GM21576 (cell line): ENCODE results near the gene TERB2.
"Not testable (repeated sequence)": the region's sequence is repeated elsewhere in the genome, so short reads cannot be mapped to it uniquely, and the experiment has no call there.

Experiments
- ATAC-seq: cut with Tn5 transposase; IDR thresholded peaks from one replicate; pipeline ENCODE4 v1.9.1; 2021; ENCODE audit warnings: mild to moderate bottlenecking, moderate library complexity; ENCODE audit not compliant: unreplicated experiment

Gene TERB2

GRCh38 chr15:44956388-44956787 is at the start of gene TERB2:
TSS of gene TERB2 (plus strand) at chr15:44956687. CDS start at chr15:44956719, 32 bp downstream.
- ATAC-seq: no peak

DNA sequence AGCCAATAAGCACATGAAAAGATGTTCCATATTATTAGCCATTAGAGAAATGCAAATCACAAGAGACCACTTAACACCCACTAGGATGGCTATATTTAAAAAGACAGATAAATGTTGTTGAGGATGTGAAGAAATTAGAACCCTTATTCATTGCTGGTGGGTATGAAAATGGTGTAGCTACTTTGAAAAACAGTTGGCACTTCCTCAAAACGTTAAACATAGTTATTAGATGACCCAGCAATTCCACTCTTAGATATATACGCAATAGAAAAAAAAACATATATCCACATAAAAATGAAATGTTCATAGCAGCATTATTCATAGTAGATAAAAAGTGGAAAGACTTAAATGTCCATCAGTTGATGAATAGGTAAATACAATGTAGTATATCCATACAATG is 47.1 kb upstream of the TERB2 start:
- no peak for ATAC-seq

GRCh38 chr15:44910981-44911625 is 45.4 kb upstream of the TERB2 start:
- ATAC-seq: no peak

DNA sequence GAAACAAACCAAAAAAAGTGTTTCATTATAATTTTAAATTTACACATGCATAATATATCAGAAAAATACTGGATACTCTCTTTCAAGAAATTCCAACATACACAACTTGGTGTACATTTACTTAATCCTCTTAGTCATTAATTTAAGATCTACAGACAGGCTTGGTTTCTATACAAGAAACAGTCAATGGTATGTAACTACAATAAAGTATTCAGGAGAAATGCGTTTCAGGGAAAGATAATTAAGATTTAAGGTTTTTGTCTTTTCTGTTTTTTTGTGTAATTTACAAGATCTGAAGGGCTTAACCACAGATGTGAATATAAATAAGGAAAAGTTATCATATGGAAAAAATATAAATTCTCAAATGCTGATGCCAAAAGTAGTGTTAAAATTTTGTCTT is 44.3 kb upstream of the TERB2 start:
- ATAC-seq: not testable (repeated sequence)

DNA sequence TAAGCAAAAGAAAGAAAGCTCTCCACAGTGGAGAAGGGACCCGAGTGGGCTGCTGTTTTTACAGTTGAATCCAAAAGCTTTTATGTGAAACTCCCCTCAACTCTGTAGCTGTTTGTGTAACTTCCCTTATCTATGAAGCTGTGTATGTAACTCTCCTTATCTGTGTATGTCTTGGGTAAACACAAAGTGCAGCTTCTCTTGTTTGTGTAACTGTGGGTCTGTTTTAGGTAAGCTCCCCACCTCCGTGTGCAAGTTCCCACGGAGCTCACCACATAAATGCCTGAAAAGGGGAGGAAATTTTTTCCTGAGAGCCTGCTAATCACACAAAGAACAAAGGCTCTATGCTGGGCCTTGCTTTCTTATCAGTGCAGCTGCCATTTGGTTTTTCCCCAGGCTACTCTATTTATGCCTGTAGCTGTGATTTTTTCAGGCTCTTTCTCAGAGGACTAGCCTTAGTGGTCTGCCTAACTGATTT is 43.5 kb upstream of the TERB2 start:
- not testable (repeated sequence) for ATAC-seq

DNA sequence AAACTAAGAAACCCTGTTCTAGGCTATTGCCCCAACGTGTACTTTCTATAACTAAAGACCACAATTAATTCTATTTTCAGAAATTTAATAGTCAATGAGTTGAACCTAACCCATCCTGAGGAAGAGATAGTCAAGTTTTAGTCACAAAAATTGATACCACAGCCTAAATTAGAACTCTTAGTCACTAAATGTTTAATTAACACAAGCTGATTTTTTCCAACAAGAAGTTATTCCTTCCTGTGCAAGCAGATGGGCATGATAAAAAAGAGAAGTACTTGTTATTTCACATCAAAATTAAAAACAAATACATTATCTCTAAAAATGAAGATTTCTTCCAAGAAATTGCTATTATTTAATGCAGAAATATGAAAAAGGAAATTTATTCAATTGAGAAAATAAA is 38.4 kb upstream of the TERB2 start:
- ATAC-seq: no peak

GRCh38 chr15:44928658-44929057 is 27.8 kb upstream of the TERB2 start:
- not testable (repeated sequence) for ATAC-seq

- ATAC-seq: not testable (repeated sequence)
These were observed 26.2 kb upstream of the TERB2 start for GRCh38 chr15:44930283-44930682.

DNA sequence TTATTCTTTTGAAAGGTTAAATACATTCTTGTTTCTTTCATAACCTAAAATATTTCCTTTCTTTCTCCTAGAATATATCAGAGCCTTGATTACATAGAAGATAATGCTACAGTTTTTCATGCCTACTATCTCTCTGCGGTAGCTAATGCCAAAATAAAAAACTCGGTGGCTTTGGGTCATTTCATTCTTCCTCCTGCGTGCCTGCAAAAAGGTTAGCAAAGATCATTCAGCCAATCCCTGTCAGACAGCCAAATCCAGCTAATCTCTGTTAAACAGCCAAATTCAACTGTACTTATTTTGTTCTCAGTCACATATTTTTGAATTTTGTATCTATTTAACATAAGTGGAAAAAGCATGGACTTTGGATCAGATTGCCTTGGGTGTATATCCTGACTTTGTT is 1.8 kb downstream of the TERB2 start:
- ATAC-seq: not testable (repeated sequence)

DNA sequence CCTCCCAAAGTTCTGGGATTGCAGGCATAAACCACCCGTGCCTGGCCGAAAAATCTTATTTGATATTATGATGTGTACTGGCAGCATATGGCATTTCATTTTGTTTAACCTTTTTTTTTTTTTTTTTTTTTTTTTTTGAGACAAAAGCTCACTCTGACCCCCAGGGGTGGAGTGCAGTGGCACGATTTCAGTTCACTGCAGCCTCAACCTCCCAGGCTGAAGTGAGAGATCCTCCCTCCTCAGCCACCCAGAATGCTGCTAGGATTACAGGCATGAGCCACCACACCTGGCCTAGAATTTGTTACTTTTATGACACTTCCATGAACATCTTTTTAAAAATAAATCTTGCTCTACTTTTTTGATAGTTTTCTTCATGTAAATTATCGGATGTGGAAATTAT is 12.0 kb downstream of the TERB2 start:
- no peak for ATAC-seq

DNA sequence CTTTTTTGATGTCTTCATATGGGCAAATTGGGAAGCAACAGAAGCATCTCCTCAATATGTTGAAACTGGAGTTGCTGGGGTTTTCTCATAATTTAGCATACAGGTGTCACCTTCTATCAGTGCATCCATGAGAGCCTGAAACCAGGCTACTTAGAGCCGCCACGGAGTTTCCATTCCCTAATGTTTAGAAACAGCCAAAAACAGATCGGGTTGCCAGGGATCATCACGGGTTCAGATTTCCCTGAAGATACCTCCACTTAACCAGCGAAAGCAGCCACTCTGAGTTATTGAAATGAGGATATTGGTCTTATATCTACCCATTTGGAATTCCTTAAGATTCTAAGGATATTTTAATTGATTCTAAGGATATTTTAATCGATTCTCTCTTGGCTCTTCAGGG is 14.5 kb downstream of the TERB2 start:
- ATAC-seq: no peak

DNA sequence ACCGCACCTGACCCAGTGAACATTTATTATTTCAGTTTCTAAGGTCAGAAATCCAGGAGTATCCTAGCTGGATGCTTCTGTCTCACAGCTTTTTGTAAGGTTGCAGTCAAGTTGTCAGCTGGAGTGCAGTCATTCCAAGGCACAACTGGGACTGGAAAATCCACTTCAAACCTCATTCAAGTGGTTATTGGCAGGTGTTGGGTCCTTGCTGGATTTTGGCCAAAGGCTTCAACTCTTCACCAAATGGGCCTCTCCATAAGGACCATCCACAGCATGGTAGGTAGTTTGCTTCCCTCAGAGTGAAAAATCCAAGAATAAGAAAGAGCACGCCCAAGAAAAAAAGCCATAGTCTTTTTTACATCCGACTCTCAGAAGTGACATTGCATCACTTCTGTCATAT is 19.7 kb downstream of the TERB2 start:
- ATAC-seq: not testable (repeated sequence)

- ATAC-seq: not testable (repeated sequence)
These were observed 21.3 kb downstream of the TERB2 start for GRCh38 chr15:44977781-44978180.

- ATAC-seq: not testable (repeated sequence)
These were observed 23.3 kb downstream of the TERB2 start for GRCh38 chr15:44979617-44980339.

DNA sequence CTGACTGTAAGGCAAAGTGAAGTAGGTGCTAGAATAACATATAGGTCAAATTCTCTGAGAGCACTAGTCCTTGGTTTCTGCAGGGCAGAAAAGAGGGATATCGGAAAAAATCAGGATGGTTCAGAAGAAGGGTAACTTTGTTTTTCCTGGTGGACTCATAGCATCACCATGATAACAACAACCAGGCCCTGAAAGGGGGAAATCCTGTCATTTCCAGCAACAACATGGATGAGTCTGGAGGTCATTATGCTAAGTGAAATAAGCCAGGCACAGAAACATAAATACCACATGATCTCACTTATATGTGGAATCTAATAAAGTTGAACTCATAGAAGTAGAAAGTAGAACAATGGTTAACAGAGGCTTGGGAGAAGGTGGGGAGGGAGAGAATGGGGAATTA is 27.7 kb downstream of the TERB2 start:
- ATAC-seq: not testable (repeated sequence)

DNA sequence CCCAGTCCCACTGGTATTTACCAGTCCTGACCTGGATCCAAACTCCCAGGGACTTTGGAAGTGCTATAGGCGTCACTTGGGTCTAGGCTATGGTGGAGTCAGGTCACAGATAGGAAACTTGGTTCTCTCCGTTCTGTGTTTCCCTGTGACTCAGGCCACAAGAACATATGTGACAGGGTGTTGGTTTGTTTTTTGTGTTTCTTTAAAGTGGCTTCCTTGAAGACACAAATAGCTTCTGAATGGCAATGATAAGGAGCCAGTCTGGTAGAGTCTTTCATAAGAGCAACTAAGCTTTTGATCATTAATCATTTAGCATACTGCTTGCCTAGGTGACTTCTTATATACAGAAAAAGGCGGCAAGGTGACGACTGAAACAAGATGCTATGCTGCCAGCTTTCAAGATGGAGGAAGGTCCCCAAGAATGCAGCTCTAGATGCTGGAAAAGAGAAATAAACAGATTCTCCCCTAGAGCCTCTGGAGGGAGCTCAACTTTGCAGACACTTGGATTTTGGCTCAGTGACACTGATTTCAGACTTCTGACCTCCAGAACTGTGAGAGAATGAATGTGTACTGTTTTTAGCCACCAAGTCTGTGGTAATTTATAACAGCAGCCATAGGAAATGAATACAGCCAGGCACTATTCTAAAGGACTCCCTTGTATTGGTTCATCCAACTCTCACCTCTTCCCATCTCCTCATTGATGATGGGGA is 30.0 kb downstream of the TERB2 start:
- ATAC-seq: not testable (repeated sequence)

GRCh38 chr15:44987711-44988110 is 31.2 kb downstream of the TERB2 start:
- ATAC-seq: not testable (repeated sequence)

- not testable (repeated sequence) for ATAC-seq
These were observed 31.8 kb downstream of the TERB2 start for GRCh38 chr15:44988184-44988869.

DNA sequence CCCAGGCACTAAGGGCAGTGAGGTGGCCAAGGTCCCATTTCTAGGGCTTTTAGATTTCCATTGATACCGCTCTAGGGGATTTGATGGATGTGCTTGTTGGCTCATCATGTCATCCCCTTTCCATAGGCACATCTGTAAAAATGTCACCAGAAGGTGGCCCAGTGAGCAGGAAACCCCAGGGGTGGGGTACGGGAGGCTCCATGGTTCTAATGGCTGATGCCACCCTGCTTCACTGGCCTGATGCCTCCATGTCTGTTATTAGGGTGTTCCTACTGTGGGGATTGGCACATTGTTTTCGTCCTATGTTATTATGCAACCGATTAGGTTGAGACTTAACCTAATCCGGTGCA is 32.4 kb downstream of the TERB2 start:
- ATAC-seq: not testable (repeated sequence)

GRCh38 chr15:44997632-44998031 is 41.1 kb downstream of the TERB2 start:
- not testable (repeated sequence) for ATAC-seq

DNA sequence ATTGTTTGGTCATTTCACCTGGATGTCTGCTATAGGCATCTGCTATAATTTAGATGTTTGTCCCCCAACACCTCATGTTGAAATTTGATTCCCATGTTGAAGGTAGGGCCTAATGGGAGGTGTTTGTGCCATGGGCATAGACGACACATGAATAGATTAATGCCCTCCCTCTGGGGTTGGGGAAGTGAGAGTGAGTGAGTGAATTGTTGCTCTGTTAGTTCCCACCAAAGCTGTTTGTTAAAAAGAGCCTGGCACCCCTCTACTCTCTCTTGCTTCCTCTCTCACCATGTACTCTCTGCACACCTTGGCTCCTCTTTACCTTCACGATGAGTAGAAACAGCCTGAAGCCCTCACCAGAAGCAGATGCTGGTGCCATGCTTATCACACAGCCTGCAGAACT is 42.6 kb downstream of the TERB2 start:
- ATAC-seq: no peak
